GM12892 (cell line): ENCODE data around the gene CNTNAP2.

ENCODE experiments used
- POLR2A ChIP-seq: IDR thresholded peaks from 2 replicates; pipeline ENCODE4 v1.6.1; 2011; ENCODE audit warnings: low read depth, low read length, control low read depth
- TAF1 ChIP-seq: IDR thresholded peaks from 2 replicates; pipeline ENCODE4 v1.6.1; 2011; ENCODE audit warnings: low read depth, mild to moderate bottlenecking, control low read depth, low read length, borderline replicate concordance

DNA sequence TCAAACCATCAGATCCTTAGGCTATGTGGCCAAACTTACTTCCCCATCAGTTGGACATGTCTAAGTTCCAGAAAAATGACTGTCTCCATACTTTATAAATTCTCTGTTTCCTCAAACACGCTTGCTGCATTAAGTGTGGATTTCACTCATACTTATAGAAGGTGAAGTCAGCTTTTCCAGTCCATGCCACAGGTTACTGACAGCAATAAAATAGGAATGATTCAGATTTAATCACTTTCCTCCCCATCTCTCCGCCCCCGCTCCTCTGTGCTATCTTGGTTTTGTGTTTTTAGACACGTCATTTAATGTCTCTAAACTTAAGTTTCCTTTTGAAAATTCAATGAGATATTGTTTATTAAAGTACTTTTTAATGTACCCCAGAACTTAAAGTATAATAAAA, 1376.0 kb downstream of the CNTNAP2 start:
- TF ChIP-seq TAF1 = no peak
- TF ChIP-seq POLR2A = no peak
